ENCODE data around the gene NEB. TPM values are rescaled to one million over a fixed set of nuclear protein-coding genes. Genes with fewer than 3 reads are reported as not detected.

NEB gene
- total and polyA plus RNA-seq, 2 of the 4 experiments (the other 2 are of a cell fraction) = under 0.01 TPM; not detected in 1

DNA sequence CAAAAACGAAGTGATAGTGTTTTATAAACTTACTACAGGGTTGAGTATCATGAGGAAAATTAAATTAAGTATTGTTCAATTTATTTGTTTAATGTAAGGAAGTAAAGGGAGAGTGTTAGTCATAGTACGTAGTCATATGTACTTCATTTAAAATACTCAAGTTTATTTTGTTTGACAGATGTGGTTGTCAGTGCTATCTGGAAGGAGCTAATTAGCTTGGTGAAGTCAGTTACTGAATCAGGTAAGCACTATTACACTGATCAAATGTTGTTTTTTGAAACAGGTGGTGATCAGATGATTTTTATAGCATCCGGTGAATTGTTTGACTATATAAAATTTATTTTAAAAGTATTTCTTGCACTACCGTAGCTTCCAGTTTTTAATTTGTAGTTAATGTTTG lies 295.8 kb downstream of the NEB start:
- H3K18ac ChIP-seq (ENCODE audit: low read depth, low read length) = no peak overlapping the region
- ATAC-seq (ENCODE audit: low read depth) (no peak), DNase-seq (no peak)
- no peak overlapping the region for H3K4me2 ChIP-seq (ENCODE audit: low read depth, low read length)
- no peak overlapping the region for H2BK5ac ChIP-seq (ENCODE audit: low read depth, low read length, poor library complexity, severe bottlenecking)
- H3K9ac ChIP-seq (ENCODE audit: low read depth, low read length) = no peak overlapping the region
- no peak overlapping the region for H2BK20ac ChIP-seq (ENCODE audit: low read depth, low read length)
- no peaks in the 10 kb centered on the region for H3K9me1 ChIP-seq (ENCODE audit: insufficient read depth, low read length)
- no peak overlapping the region for H2AK9ac ChIP-seq (replicated peaks; ENCODE audit: low read depth, low read length, poor library complexity)
- H4K20me1 ChIP-seq (ENCODE audit: insufficient read depth, low read length) = no peaks in the 10 kb centered on the region
- no peak overlapping the region for H2AK5ac ChIP-seq (ENCODE audit: low read depth, low read length)
- TF ChIP-seq, protein P1, sequence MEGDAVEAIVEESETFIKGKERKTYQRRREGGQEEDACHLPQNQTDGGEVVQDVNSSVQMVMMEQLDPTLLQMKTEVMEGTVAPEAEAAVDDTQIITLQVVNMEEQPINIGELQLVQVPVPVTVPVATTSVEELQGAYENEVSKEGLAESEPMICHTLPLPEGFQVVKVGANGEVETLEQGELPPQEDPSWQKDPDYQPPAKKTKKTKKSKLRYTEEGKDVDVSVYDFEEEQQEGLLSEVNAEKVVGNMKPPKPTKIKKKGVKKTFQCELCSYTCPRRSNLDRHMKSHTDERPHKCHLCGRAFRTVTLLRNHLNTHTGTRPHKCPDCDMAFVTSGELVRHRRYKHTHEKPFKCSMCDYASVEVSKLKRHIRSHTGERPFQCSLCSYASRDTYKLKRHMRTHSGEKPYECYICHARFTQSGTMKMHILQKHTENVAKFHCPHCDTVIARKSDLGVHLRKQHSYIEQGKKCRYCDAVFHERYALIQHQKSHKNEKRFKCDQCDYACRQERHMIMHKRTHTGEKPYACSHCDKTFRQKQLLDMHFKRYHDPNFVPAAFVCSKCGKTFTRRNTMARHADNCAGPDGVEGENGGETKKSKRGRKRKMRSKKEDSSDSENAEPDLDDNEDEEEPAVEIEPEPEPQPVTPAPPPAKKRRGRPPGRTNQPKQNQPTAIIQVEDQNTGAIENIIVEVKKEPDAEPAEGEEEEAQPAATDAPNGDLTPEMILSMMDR (conservative IDR thresholded peaks at IDR 0.05; ENCODE audit: low read depth, low read length) = no peak
- no peaks in the 10 kb centered on the region for H3K27me3 ChIP-seq (ENCODE audit: control insufficient read depth, insufficient read depth, low read length)
- intact Hi-C loops (cut with micrococcal nuclease) = no loop called here
- dilution Hi-C loops (cut with HindIII; ENCODE audit: low sequenced_read_pairs, unreplicated experiment) = no loop called here
- no peak overlapping the region for H2BK120ac ChIP-seq (ENCODE audit: low read depth, low read length)
- POLR2A ChIA-PET (ENCODE audit: unreplicated experiment) = interaction anchor here (0.5 kb wide), 1 partner anchor 20 kb away, joined by 6 read pairs; no protein-coding TSS in a partner anchor
- H3K79me1 ChIP-seq (ENCODE audit: low read depth in 1 of 2, low read length in 2 of 2) = peaks cover 10 to 11% of the 10 kb centered on the region in 2 experiments
- H3K56ac ChIP-seq (ENCODE audit: extremely low read depth, insufficient read depth, low read length) = no peak overlapping the region
- H3K36me3 ChIP-seq (ENCODE audit: control insufficient read depth, insufficient read depth, low read length) = peaks cover 31% of the 10 kb centered on the region
- WGBS, 2 experiments (ENCODE audit: extremely low coverage in 2 of 2, insufficient read length in 1 of 2) = no CpG with 5 or more reads among the region's 4 CpGs
- no peak overlapping the region for H2AFZ ChIP-seq (replicated peaks; ENCODE audit: low read length, poor library complexity)
- no peak overlapping the region for H3K4me3 ChIP-seq (ENCODE audit: insufficient read depth, low read depth, low read length)
- no peak overlapping the region for H4K91ac ChIP-seq (ENCODE audit: insufficient read depth, low read depth, low read length)
- H3K4me1 ChIP-seq (ENCODE audit: control insufficient read depth, insufficient read depth, low read length) = no peaks in the 10 kb centered on the region
- no peaks in the 10 kb centered on the region for H3K9me3 ChIP-seq (ENCODE audit: control insufficient read depth, insufficient read depth, low read length)
- BruUV-seq (replicated peaks) = no TSS peak
- H3K14ac ChIP-seq (replicated peaks; ENCODE audit: low read depth, low read length) = no peak overlapping the region
- H3K27ac ChIP-seq (ENCODE audit: insufficient read depth, low read length) = no peak overlapping the region
- no peak overlapping the region for H4K8ac ChIP-seq (ENCODE audit: low read depth in 2 of 2, low read length in 2 of 2)
- H4K5ac ChIP-seq (ENCODE audit: low read depth, low read length) = no peak overlapping the region
- no peak overlapping the region for H2BK15ac ChIP-seq (ENCODE audit: low read depth, low read length)
- no peak overlapping the region for H3K23ac ChIP-seq (ENCODE audit: low read depth, low read length)
- CTCF ChIA-PET = interaction anchor here (0.8 to 1.4 kb wide), 2 partner anchors 20 to 200 kb away, joined by 3 read pairs; no protein-coding TSS in a partner anchor
- in situ Hi-C loops (cut with MboI; ENCODE audit: low sequenced_read_pairs) = loop anchor here (25.0 kb wide), 1 partner anchor 1851 kb away; the partner anchor contains the start of gene MMADHC
- no peak overlapping the region for H3K4ac ChIP-seq (ENCODE audit: low read depth, low read length)

Measured in IMR-90 (cell line).